ENCODE data around the gene MICA.

GRCh38 chr6:31426395-31427354 lies 23.3 kb downstream of the MICA start:
- no peak for TF ChIP-seq YY1 (IDR thresholded peaks at IDR 0.05; ENCODE audit: insufficient read depth, insufficient read length)
- TF ChIP-seq ZNF274 (IDR thresholded peaks at IDR 0.05; ENCODE audit: low read depth, low read length), result no peak
- no peak for TF ChIP-seq SUZ12 (IDR thresholded peaks at IDR 0.05; ENCODE audit: extremely low read depth, insufficient read depth, insufficient read length)
